Right lung (tissue), 5 donors: ENCODE measurements around the gene SPSB2. TPM values are rescaled to one million over a fixed set of nuclear protein-coding genes. Genes with fewer than 3 reads are reported as not detected.

Source experiments
- DNase-seq, 2 donors: peaks; one replicate each; pipeline ENCODE4 v3.0.0-alpha.2; 2013
- polyA plus RNA-seq, 5 donors: library from polyadenylated mRNA; unstranded; fragments of 120-200 nt; gene quantifications; one replicate each; pipeline versions ENCODE4 v1.2.1 to v1.2.3, GENCODE V29; 2013; ENCODE audit warnings: inconsistent platforms in 1 of 5, low replicate concordance in 1 of 5; ENCODE audit not compliant: insufficient read length in 5 of 5, insufficient read depth in 1 of 5

Gene SPSB2
- polyA plus RNA-seq, 5 donors: 4.1 to 17.1 (median 5.6) TPM

DNA sequence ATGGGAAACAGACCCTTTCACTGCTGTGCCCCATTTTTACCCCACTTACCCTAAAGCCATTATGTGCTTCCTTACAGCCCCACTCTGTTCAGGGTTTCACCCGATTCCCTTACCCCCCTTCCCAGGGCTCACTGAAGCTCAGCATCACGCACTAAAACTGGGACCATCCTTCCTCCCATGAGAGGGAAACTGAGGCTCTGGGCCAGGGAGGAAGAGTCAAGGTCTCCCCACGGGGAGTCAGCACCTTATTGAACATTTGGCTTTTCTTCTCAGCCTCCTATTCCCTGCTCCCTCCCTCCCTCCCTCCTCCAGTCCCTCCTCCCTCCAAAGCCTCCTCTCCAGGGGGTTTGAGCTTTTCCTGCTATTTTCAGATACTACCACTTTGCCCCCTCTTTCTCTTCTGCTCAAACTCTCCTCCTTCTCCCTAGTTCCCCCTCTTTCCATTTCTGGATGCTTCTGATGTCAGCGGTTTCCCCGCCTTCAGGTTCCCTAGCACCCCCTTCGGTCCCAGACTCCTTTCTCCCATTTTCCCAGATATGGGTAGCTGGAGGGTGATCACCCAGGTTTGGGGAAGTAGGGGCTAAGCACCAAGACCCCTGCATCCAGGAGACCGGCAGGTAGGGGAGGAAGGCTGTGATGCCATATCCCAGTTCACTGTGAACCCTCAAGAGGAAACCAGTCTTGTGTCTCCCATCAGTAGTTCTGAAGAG, 50.5 kb downstream of the SPSB2 start:
- DNase-seq: no peak

DNA sequence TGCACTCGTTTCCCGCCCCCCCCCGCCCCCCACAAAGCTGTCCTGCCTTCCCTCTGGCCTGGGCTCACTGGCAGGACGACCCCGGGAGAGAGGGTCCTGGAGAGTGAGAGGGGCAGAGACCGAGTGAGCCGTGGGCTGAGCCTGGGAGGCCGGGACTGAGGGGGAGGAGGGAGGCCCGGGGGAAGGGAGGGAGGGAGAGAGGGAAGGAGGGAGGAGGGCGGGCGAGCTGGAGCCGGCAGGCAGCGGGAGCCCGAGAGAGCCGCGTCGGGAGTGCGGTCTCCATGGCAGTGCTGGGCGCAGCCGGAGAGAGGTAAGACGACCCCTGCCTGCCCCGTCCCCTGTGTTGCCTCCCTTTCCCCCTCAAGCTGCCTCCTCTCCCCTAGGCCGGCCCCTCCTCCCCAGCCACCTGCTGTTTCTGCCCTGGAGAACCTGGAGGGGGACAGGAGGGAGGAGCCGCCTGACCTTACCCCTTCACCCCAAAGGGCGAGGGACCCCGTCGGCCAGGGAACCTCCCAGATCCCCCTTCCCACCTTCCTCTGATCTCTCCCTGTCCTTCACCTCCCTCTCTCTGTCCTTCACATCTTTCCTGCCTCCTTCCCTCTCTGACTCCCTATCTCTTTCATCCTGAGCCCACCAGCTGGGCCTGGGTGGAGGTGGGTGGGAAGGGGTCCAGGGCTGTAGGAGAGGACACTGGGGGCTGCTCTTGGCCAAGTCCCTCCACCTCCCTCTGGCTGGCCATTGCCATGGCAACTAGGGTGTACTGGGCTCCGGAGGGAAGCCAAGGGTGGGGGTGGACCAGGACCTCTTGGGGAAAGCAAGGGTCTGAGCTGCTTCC, 51.3 kb downstream of the SPSB2 start, which contains the start of gene GPR162:
Gene GPR162 (plus strand): TSS at position 231 of the 835 bp plus-strand sequence. CDS start 2,078 bp downstream, outside the sequence.
- peak; percentile 67 to 81 for DNase-seq

Other genes with a start within 250 kb of the SPSB2 start
- gene LPAR5, start 237.3 kb downstream of the SPSB2 start, polyA plus RNA-seq: 1 to 10 TPM; 1.3 to 2.1 (median 1.3) TPM
- gene ACRBP, start 225.9 kb downstream of the SPSB2 start, polyA plus RNA-seq: 1 to 10 TPM; 5.5 to 7.4 (median 6.5) TPM
- gene ING4, start 210.2 kb downstream of the SPSB2 start, polyA plus RNA-seq: 100 to 1,000 TPM in 3 of 5 donors, 10 to 100 TPM in 2; 89.5 to 116 (median 109) TPM
- gene ZNF384, start 183.9 kb downstream of the SPSB2 start, polyA plus RNA-seq: 10 to 100 TPM; 79.4 to 98.5 (median 86.1) TPM
- 10 to 100 TPM in 1 of 5 donors, 1 to 10 TPM in 4; 5.2 to 10.4 (median 6.7) TPM for gene PIANP, start 172.5 kb downstream of the SPSB2 start, polyA plus RNA-seq
- gene COPS7A, start 149.3 kb downstream of the SPSB2 start, polyA plus RNA-seq: 10 to 100 TPM; 48.4 to 59.1 (median 56.3) TPM
- gene MLF2, start 120.2 kb downstream of the SPSB2 start, polyA plus RNA-seq: 100 to 1,000 TPM; 147 to 203 (median 179) TPM
- 1,000 to 10,000 TPM in 1 of 5 donors, 100 to 1,000 TPM in 4; 621 to 1,050 (median 719) TPM for gene PTMS, start 106.9 kb downstream of the SPSB2 start, polyA plus RNA-seq
- gene LAG3, start 100.8 kb downstream of the SPSB2 start, polyA plus RNA-seq: 1 to 10 TPM; 1.3 to 2.9 (median 1.7) TPM
- gene CD4, start 83.8 kb downstream of the SPSB2 start, polyA plus RNA-seq: 100 to 1,000 TPM in 1 of 5 donors, 10 to 100 TPM in 4; 73.5 to 108 (median 89.3) TPM
- 10 to 100 TPM in 4 of 5 donors, 1 to 10 TPM in 1; 7.1 to 17.0 (median 12.1) TPM for gene GPR162, start 51.5 kb downstream of the SPSB2 start, polyA plus RNA-seq
- 10 to 100 TPM; 14.5 to 40.9 (median 21.7) TPM for gene P3H3, start 44.9 kb downstream of the SPSB2 start, polyA plus RNA-seq
- gene GNB3, start 32.4 kb downstream of the SPSB2 start, polyA plus RNA-seq: 1 to 10 TPM; 3.5 to 8.4 (median 6.0) TPM
- gene CDCA3, start 22.0 kb downstream of the SPSB2 start, polyA plus RNA-seq: 10 to 100 TPM; 23.4 to 69.1 (median 38.0) TPM
- gene USP5, start 21.2 kb downstream of the SPSB2 start, polyA plus RNA-seq: 10 to 100 TPM; 46.9 to 65.2 (median 53.2) TPM
- gene TPI1, start 5.8 kb downstream of the SPSB2 start, polyA plus RNA-seq: 100 to 1,000 TPM; 420 to 565 (median 460) TPM
- gene LRRC23, start 31.5 kb upstream of the SPSB2 start, polyA plus RNA-seq: 10 to 100 TPM; 14.1 to 34.8 (median 26.6) TPM
- gene ENO2, start 41.3 kb upstream of the SPSB2 start, polyA plus RNA-seq: 10 to 100 TPM in 4 of 5 donors, 1 to 10 TPM in 1; 9.0 to 17.8 (median 14.9) TPM
- 100 to 1,000 TPM in 3 of 5 donors, 10 to 100 TPM in 2; 80.2 to 135 (median 118) TPM for gene ATN1, start 54.7 kb upstream of the SPSB2 start, polyA plus RNA-seq
- gene RNU7-1, start 70.5 kb upstream of the SPSB2 start, polyA plus RNA-seq: 10 to 100 TPM in 1 of 5 donors, 1 to 10 TPM in 2, not detected in 2; 5.9 to 20.2 (median 7.9) TPM
- 100 to 1,000 TPM; 179 to 281 (median 188) TPM for gene C12orf57, start 70.7 kb upstream of the SPSB2 start, polyA plus RNA-seq
- 10 to 100 TPM; 15.1 to 21.8 (median 19.0) TPM for gene PTPN6, start 78.1 kb upstream of the SPSB2 start, polyA plus RNA-seq
- 100 to 1,000 TPM; 274 to 333 (median 302) TPM for gene PHB2, start 97.4 kb upstream of the SPSB2 start, polyA plus RNA-seq
- 10 to 100 TPM; 43.5 to 52.7 (median 50.2) TPM for gene EMG1, start 97.6 kb upstream of the SPSB2 start, polyA plus RNA-seq
- gene LPCAT3, start 145.2 kb upstream of the SPSB2 start, polyA plus RNA-seq: 10 to 100 TPM; 56.7 to 67.9 (median 60.4) TPM
- 100 to 1,000 TPM in 4 of 5 donors, 10 to 100 TPM in 1; 97.0 to 139 (median 120) TPM for gene C1S, start 187.4 kb upstream of the SPSB2 start, polyA plus RNA-seq
- 10 to 100 TPM; 78.8 to 96.0 (median 90.9) TPM for gene C1R, start 219.1 kb upstream of the SPSB2 start, polyA plus RNA-seq
- 10 to 100 TPM; 46.5 to 66.7 (median 59.0) TPM for gene C1RL, start 235.9 kb upstream of the SPSB2 start, polyA plus RNA-seq